AG04449 (cell line): ENCODE data around the gene SETBP1.
A peak's percentile ranks its signal among the peaks of the same experiment; 100 is the strongest.

Experiments used
- CTCF ChIA-PET: fragments of 350-600 bp; formaldehyde crosslinking; extraction: SDS; loops from one replicate; lab custom pipeline; 2021; ENCODE audit warnings: antibody characterized with exemption; lab: Yijun Ruan, JAX
- POLR2A ChIA-PET: fragments of 400-600, 350-600 bp; formaldehyde crosslinking; extraction: SDS; loops from one replicate; lab custom pipeline; 2020; ENCODE audit warnings: antibody characterized with exemption, inconsistent platforms; lab: Yijun Ruan, JAX
- DNase-seq: peaks from one replicate; pipeline ENCODE4 v3.0.0-alpha.2; 2010; ENCODE audit warnings: low read depth, low spot score
- H3K4me3 ChIP-seq: 2 replicates; pipeline ENCODE4 v1.5.1; 2011; ENCODE audit warnings: low read depth, mild to moderate bottlenecking, control low read depth, low read length
- TF ChIP-seq, protein P1 (sequence below): IDR thresholded peaks from one replicate; pipeline ENCODE4 v1.5.1; 2011; ENCODE audit warnings: mild to moderate bottlenecking, moderate library complexity, low read length, control low read depth, inconsistent platforms; ENCODE audit not compliant: insufficient read depth; ENCODE audit errors: missing control alignments

SETBP1 gene

GRCh38 chr18:45046961-45047360, 366.3 kb downstream of the SETBP1 start:
- no peak for DNase-seq
- H3K4me3 ChIP-seq: no peak overlapping the region
- CTCF ChIA-PET: no interaction called here
- TF ChIP-seq, protein P1, sequence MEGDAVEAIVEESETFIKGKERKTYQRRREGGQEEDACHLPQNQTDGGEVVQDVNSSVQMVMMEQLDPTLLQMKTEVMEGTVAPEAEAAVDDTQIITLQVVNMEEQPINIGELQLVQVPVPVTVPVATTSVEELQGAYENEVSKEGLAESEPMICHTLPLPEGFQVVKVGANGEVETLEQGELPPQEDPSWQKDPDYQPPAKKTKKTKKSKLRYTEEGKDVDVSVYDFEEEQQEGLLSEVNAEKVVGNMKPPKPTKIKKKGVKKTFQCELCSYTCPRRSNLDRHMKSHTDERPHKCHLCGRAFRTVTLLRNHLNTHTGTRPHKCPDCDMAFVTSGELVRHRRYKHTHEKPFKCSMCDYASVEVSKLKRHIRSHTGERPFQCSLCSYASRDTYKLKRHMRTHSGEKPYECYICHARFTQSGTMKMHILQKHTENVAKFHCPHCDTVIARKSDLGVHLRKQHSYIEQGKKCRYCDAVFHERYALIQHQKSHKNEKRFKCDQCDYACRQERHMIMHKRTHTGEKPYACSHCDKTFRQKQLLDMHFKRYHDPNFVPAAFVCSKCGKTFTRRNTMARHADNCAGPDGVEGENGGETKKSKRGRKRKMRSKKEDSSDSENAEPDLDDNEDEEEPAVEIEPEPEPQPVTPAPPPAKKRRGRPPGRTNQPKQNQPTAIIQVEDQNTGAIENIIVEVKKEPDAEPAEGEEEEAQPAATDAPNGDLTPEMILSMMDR: no peak
- POLR2A ChIA-PET: no interaction called here

DNA sequence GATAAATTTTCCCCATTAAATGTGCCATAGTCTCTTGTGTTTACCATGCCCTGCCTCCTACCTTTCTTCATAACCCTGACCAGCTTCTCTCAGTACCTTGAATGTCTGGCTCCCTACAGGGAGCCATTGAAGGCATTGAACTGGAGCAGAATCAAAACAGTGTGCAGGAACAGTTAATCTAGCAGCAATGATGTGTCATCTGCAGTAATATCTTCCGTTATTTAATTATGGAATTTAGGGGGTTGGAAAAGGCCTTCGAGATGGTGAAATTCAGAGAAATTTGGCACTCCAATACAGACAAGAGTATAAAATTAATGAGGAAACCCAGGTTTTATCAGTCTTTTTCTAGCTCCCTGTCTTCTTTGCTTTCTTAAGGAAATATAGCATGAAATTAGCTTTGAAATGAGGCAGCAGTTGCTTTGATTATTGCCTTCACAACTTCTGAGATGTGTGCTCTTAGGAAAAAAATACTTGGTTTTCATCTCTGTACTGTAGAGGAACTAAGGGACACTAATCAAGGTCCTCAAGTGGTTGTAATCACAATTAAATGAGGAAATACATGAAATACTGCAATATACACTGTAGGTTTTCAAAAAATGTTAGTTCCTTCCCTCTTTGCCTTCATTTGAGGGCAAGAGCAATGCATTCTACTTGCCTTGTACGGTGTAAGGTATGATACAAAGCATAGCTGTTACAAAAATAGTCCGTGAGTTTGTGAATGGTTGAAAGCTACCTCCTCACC, 369.1 kb downstream of the SETBP1 start:
- ChIA-PET POLR2A (no interaction called here), CTCF (interaction anchor here (1.6 kb wide), 1 partner anchor 12 kb away, joined by 5 read pairs; no protein-coding TSS in a partner anchor)
- no peak overlapping the region for H3K4me3 ChIP-seq
- no peak for DNase-seq
- TF ChIP-seq, protein P1: no peak

- TF ChIP-seq, protein P1: no peak
- CTCF ChIA-PET: interaction anchor here (1.0 to 1.6 kb wide), 2 partner anchors 10 to 13 kb away, joined by 3 to 5 read pairs; no protein-coding TSS in a partner anchor
- H3K4me3 ChIP-seq: no peak overlapping the region
- POLR2A ChIA-PET: interaction anchor here (0.6 to 1.0 kb wide), 2 partner anchors 34 to 51 kb away, joined by 3 read pairs; no protein-coding TSS in a partner anchor
- peak; percentile 60 for DNase-seq
Observed at GRCh38 chr18:45050712-45051601, 370.3 kb downstream of the SETBP1 start.

DNA sequence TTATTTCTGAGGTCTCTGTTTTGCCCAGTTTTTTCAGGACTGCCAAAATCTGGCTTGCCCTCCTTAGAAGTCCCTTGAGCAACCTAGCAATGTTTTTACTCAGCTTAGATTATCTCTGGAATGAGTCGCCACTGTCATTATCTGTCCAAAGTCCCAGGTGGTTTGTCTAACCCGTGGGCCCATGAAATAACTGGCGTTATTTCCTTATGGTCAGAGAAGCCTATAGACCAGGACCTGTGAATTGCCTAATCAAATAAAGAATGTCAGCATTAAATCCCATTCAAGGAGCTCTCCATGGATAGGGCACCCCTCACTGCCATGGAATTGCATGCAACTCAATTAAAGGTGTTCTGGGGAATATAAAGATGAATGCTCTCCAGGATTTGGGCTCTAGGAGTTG, 373.9 kb downstream of the SETBP1 start:
- no peak overlapping the region for H3K4me3 ChIP-seq
- CTCF ChIA-PET: no interaction called here
- POLR2A ChIA-PET: no interaction called here
- TF ChIP-seq, protein P1: no peak
- no peak for DNase-seq

- CTCF ChIA-PET: no interaction called here
- TF ChIP-seq, protein P1: no peak
- DNase-seq: no peak
- no peak overlapping the region for H3K4me3 ChIP-seq
- POLR2A ChIA-PET: no interaction called here
Observed at GRCh38 chr18:45055811-45056210, 375.1 kb downstream of the SETBP1 start.

DNA sequence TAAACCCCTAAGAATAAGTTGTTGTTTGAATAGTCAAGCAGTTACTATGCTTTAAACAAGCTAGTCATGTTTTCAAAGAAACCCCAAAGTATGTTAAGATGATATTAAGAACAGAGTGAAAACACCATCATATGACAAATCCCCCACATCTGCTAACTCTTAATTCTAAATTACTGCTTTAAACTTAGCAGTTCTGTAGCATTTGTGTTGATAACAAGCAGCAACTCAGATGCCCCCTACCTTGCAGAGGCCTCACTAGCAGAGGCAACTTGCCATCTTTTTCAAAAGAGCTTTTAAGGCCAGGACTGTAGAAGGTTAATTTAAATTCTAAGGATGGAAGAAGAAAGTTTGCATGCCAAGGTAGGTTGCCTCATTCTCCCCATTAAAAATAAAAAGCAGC, 376.2 kb downstream of the SETBP1 start:
- TF ChIP-seq, protein P1: no peak
- CTCF ChIA-PET: no interaction called here
- POLR2A ChIA-PET: no interaction called here
- peak; percentile 4 for DNase-seq
- no peak overlapping the region for H3K4me3 ChIP-seq
